Activated effector memory CD4-positive, alpha-beta T cell treated with Interleukin-2 at 50 U/mL for 16 hours (primary cell): Measurements from ENCODE around the gene CACNA2D1.

Experiments
- DNase-seq: peaks from one replicate; pipeline ENCODE4 v3.0.0-alpha.2; 2020

The CACNA2D1 gene

DNA sequence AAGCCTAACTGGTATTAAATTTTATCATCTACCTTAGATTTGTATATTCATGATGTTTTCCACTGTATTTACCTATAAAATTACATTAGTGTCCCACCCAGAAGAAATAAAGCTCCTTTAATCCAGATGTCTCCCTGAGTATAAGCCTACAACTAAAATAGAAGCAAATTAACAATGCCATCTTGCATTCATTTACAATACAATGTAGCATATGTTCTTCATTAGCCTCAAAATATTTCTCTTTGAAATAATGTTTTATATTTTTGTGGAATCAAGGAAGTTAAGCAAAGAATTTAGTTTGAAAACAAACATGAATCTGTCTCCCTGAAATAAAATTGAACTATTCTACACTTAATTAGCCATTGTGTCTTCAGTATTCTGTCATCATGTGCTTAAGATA lies 112.3 kb downstream of the CACNA2D1 start:
- DNase-seq: no peak

DNA sequence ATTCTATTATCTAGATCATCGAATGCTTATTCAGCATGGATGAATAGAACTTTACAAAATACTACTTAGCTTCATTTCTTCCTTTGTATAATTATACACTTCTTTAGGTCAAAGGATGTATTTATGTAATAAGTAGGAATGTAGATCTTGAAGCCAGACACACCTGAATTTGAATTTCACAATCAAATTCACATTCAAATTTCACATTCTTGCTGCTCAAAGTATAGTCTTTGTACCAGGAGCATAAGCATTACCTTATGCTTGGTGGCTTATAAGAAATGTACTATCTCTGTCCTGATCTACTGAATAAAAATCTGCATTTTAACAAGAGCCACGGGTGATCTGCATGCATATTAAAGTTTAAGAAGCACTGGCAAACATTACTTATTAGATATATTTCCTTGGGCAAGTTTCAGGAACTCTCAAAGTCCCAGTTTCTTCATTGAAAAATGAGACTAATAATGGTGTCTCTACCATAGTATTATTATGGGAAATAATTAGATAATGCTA lies 112.8 kb downstream of the CACNA2D1 start:
- DNase-seq: no peak

DNA sequence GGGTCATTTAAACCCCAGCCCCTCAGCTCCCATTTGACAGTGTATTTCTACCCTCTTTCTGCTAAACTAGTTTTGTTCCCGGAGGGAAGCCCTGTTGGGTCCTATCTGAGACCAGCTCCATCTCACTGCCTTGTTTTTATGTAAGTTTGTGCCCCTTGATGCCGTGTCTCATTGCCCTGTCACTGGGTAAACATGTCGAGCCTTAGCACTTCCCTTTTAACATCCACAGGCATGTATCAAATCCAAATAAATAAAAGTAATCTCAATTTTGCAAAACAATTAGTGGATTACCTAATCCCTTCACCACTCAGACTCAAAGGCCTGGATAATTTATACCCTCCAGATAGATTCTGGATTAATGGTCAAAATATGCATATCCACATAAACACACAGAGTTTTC lies 115.7 kb downstream of the CACNA2D1 start:
- no peak for DNase-seq

DNA sequence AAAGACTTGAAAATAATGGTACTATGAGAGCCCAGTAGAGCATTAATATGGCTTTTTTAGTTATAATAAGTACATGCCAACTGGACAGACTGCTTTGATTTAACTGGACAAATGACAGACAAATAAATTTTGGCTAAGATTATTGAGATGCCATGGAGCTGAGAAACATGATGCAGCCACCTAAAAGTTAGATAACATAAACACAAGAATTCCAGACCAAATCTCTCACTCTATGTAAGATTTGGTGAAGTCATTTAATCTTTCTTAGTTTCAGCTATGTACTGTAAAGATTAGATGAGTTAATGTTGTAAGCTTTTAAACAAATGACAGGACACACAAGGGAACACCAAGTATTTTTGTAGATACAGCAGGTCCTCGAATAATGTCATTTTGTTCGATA lies 118.2 kb downstream of the CACNA2D1 start:
- no peak for DNase-seq

DNA sequence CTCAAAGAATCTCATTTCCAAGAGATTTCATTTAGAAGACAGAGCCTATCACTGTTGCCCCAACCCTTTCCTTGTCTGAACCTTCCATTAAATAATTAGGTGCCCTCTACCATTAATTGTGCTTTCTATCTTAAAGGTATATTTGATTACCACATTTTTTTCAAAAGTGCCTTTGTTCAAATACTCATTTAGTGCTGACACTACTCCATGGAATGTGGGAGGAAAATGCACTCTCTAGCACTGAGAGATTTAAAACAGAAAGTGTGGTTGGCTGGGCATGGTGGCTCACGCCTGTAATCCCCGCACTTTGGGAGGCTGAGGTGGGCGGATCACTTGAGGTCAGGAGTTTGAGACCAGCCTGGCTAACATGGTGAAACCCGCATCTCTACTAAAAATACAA lies 119.8 kb downstream of the CACNA2D1 start:
- no peak for DNase-seq

DNA sequence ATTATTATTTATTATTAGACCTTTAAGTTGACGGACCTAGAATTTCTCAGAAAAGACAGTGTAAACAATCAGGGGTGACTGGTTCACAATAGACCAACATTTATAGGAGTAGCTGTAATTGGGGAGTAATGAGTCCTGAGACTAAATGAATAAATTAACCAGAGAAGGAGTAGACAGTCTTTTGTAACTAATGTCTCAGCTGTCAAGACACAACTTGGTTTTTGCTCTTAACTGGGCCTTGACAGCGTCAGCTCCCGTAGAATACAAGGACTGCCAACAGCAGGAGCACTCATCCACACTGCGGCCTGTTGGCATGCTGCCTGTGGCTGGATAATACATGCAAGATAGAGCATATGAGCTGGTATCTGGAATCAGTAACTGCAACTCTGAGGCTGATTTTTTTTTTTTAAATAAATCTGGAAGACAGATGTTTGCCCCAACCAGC lies 123.9 kb downstream of the CACNA2D1 start:
- no peak for DNase-seq

DNA sequence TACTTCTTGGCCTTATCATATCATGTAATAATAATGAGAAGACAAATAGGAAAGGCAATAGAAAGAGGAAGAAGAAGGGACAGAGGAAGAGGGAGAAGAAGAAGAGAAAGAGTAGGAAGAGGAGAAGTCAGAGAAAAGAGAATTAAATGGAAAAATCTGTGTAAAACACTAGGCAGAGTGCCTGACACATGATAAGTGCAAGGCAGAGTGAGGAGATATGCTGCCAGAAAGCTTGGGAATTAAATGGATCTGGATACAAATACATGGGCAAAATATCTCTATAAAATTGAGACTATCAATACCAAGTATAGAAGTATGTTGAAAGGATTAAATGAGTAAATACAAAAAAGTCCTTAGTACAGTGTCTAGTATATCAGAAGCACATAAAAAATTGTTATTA lies 124.8 kb downstream of the CACNA2D1 start:
- DNase-seq: no peak

DNA sequence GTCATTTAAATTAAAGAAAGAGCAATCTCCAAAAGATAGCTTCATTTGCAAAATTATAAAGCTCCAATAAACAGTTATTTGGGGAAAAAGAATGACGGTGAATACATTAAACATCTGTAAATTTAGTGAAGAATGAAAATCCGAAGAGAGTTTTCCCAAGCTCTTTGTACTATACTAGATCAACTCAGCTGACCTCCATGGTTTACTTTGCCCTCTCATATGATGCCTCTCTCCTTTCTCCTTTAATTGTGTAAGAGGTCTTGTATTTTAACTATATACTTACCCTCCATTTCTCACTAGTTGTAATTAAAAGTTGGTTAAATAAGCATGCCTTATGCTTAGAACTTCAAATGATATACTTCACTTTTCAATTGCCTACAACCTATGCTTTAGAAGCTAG lies 125.8 kb downstream of the CACNA2D1 start:
- no peak for DNase-seq

DNA sequence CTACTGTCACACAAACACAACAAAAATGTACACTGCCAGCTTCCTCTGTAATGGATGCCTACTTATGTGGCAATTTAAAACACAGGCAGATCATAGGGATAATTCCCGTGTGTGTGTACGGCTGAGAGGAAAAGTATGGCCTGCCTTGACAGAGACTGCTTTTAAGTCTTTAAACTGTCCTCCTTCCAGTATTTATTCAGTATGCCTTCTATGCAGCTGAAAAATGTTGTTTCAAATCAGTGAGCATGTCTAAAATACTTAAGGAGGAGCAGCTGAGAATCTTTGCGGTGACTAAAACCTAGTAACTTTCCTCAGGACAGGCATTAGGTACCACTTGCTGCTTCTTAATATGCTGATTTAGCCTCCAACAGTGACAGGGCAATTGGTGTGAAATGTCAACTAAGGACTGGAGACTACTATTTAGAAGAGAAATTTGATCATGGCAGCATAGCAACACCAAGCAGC lies 126.3 kb downstream of the CACNA2D1 start:
- no peak for DNase-seq

DNA sequence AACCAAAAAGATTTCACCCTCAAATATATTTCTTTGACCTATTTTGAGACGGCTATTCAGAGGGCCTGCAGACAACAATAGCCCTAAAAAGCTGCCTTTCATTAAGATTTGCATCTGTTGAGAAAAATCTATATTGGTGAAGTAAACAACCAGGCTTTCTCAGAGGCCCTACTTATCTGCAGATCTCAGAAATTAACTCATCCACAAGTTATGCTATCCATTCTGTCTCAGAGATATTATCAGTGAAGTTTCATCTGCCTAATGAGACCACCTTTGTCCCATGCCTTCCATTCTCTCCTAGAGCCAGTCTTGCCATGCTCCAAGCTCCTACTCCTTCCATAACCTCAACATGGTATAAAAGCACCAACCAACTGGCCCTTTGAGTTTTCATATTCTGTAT lies 130.3 kb downstream of the CACNA2D1 start:
- DNase-seq: no peak

DNA sequence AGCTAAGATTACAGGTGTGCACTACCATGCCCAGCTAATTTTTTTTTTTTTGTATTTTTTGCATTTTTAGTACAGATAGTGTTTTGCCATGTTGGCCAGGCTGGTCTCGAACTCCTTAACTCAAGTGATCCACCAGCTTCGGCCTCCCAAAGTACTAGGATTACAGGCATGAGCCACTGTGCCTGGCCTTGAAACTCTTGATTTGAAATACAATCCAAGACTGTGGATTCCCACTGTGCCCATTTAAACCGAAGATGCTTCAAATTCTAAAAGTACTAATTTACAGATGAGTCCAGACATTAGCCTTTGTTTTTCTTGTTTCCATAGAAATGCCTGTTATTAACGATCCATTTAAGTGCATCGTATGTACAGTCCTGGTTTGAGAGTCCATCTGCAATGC lies 130.9 kb downstream of the CACNA2D1 start:
- DNase-seq: no peak

DNA sequence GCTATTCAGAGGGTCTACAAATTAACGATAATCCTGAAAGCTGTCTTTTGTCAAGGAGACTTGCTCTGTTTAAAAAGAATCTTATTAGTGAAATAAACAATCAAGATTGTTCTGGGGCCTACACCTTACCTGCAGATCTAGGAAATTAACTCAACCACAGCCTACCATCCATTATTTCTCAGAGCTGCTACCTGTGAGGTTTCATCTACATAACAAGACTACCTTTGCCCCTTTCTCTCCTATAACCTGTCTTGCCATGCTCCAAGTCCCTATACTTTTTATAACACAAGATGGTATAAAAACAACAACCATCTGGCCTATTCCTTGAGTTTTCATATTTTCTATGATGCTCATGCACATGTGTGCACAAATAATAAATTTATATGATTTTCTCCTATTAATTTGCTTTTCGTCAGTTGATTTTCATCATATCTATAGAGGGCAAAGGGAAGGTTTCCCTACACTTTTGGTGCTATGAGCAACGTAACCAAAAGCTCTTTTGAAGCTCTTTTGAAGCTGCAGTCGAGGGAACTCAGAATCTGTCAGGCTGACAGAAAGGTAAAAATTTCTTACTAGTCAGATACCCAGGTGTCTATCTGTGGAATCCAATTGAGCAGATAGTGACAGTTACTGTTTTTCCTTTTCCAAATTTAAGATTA lies 138.1 kb downstream of the CACNA2D1 start:
- DNase-seq: no peak

DNA sequence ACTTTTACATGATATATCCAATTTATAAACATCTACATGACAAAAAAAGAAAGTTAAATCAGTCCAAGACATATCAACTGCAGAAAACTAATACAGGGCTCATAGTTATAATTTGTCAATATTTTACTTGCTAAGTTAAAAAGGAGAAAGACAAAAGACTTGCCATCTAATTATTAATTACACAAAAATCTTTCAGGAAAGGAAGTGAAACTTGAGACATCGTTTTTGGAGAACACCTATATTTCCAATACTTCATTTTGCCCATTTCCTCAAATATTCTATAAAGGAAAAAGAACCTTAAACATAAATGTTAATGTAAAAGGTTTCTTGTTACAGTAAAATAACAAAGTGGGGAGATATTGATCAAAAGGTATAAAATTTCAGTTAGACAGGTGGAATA lies 148.7 kb downstream of the CACNA2D1 start:
- no peak for DNase-seq

DNA sequence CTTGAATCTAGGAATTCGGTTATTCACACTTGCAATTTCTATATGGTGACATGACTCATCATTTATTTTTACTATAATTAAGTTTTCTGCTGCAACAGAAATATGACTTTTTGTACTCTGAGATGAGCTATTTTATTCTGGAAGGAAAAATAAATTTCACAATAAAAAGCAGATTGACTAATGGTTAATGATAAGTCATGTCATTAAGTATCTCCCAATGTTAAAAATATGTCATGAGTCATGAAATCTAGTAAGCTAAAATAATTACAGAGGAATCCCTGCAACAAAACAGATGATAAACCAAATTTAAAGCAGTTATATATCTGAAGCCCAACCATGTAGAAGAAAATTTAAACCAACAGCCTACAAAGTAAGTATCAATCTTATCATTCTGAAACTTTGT lies 149.2 kb downstream of the CACNA2D1 start:
- no peak for DNase-seq

DNA sequence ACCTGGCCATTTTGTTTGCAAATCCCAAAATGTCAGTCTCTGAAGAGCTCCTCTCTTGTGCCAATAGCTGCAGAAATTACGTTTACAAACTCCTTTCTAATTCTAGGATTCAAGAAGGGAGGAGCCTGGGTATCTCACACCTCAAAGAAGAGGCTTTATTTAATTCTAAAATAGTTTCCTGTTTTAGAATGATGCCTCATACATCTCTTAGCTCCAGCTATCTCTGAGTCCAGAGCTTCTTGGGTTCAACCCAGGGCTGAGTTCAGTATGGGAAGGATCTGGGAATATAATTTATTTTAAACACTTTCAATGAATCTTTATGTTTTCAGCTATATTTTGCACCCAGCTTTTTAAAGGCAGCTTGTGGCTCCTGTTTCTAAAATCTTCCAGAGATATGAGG lies 150.1 kb downstream of the CACNA2D1 start:
- DNase-seq: no peak

DNA sequence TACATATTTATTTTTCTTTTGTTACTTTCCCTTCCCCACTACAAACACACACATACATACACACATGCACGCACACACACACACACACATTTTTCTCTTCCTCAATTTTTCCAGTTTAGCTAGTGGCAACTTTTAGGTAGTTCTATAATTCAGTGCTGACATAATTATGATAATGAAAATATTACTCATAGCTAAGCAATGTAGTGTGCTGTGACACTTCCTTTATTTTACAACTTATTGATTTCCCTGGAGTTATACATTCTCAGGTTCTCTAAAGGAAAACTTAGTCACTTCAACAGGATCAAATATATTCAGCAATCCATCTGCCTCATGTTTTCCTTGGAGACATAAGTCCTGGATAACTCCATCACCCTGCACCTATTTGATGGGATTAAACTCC lies 151.6 kb downstream of the CACNA2D1 start:
- DNase-seq: no peak

DNA sequence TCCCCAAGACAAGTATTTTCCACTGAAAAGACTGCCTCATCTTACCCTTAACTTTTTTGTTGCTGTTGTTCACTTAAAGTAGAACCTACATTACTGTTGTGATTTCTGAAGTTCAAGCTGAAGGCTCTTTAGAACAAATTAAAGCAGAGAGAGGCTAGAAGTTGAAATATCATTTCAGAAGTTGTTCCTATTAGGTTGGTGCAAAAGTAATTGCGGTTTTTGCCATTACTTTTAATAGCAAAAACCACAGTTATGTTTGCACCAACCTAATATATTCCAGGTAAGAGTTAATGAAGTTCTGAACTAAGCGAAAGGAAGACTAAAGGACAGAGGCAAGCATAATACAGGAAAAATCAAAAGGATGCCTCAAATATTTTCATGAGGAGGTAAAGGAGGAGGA lies 153.7 kb downstream of the CACNA2D1 start:
- no peak for DNase-seq

DNA sequence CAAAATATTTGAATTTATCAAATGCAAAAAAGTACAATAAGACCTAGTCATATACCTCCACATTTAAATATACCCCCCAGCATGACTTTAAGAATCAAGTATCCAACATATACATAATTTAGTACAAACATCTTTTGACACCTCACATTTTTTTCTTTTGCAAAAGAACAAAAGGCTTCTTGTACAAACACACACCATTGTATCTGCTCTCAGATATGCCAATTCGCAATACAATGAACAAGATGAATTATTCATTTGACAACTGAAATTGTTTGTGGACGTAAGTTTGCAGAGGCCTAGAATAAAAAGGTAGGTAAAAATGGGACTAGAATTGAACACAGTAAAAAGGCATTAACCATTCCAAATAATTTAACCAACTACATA lies 154.4 kb downstream of the CACNA2D1 start:
- DNase-seq: no peak

DNA sequence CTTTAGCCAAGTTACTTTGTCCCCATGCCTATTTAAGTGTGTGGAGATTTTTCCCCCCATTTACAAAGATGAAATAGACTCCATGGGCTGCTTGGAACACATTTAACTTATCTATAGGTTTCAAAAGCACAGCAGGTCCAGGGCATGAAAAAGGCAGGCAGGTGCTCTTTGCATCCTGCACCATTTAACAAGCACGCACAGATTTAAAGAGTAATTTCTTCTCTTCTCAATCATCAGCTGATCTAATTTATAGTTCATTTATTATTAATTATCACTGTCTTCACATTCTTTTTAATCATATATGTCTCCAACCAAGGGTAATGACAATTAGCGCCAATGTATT lies 156.8 kb downstream of the CACNA2D1 start:
- no peak for DNase-seq

DNA sequence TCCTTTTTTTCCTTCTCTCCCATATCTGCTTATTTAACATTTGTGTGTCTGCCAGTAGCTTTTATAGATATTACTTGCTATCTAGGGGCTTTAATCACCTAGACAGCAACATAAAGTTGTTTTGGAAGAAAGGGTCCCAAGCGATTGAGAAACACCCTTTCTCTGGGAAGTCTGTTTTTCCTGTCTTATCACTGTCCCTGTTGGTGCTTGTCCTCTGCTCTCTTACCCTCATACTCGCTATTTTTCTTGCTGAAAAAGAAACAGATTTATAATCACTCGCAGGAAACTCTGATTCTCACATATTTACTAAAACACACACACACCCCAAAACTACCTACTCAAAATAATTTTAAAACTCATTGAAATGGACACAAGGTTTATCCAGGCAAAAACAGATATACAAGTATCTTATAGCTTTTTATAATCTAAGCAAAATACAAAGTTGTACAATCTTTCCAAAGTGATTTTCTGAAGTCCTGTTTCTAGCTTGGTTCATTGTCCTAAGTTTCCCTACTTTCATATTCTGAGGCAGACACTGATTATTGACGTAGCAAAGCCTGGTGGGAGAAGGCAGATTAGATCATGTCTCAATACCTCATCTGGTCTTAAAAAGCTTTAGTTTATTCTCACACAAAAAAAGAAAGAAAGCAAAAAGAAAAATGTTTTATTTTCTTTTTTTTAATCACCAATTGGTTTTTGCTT lies 157.3 kb downstream of the CACNA2D1 start:
- DNase-seq: no peak

DNA sequence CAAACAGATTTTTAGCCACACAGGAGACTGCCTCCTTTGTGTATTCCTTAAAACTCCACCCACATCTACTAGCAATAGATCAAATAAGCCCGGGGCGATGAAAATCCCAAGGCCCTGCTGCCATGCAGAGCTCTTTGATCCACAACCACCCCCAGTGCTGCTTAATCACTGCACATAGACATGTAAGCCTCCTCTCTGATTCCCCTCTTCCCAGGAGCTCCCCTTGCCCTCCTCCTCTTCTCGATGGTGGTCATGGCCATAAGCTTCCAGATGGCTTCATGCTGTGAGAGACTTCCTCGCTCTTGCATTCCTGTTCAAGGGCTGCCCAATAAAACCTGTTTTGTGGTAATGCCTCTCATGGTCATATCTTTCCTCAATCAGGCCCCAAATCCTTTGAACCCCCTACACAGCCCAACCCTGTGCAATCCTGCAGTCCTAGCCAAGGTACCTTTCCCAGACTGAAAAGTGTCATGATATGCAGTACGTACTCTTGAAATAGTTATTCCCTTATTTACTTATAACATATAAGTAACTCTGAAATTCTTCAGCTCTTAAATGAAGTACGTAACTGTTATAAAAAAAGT lies 158.5 kb downstream of the CACNA2D1 start:
- no peak for DNase-seq

DNA sequence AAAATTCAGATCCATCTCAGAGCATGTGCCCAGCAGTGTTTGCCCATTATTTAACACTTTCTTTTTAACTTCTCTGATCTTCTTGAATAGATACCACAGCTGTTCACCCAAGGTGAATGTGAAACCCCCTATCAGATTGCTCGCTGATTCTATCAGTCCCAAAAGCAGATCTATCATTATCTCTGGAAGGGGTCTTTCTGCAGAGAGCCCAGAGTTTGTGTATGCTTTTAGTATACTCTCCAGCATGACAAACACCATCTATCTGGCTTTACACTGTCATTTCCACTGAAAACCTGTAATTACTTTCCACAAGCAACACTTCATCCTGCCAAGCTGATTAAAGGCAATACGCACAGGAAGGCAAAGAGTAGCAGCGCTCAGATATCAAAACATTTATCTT lies 168.2 kb downstream of the CACNA2D1 start:
- no peak for DNase-seq

DNA sequence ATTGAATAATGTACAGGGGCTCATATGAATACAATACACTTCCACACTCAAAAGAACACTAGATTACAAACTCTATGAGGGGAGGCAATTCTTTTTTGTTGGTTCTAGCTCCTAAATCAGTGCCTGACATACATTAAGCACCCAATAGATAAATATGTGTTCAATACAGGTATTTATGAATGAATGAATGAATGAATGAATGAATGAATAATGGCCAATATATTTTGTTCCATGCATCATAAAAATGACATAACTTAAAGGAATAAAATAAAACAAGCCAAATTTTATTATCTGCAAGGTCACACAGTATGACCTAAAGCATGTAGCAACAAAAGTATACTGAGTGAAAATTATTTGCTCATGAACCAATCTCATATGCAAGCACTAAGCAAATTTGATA lies 168.9 kb downstream of the CACNA2D1 start:
- DNase-seq: no peak

DNA sequence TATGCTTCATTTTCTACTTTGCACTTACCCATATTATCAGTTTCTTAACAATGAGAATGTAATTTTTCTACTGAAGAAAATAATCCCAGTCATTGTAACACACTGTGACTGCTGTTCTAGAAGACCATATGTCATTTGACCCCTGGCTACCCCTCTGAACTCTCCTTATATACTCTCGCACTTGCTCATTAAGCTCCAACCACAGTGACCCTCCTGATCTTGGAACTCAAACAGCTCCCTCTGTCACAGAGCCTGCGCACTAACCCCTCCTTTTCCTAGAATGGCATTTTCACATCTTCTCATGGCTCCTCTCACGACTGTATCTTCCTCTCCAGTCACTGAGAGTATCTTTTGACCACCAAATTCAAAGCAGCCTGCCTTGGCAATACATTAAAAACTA lies 169.7 kb downstream of the CACNA2D1 start:
- no peak for DNase-seq
